ENCODE data around the gene VSTM4.

Gene VSTM4

DNA sequence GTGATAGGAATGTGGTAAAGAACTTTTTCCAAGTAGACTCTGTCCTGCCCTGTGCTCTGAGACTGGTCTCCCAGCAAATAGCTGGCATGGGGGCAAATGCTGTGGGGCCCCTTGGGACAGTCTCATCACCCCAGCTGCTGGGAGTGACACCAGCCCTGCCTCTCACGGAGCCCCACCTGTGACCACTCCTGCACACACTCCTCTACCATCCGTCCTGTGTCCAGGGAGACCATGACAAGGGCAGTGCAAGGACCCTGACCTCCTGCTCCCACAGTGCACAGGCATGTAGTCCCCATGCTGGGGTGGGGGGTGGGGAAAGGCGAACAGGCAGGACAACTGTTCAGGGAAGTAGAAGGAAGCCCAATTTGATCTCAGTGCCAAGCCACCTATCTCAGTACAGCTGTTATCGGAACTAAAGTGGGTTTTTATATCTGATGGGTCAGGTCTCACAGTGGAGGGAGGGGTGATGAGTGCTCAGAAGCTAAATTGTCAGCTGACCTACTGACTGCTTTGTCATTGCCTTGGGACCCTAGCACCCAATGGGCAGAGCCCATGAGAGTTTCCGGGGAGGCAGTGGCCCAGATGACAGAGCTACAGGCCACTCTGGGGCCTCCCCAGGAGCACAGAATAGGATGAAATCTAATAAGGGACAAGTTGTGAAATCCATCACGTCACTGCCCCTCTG is 24.5 kb downstream of the VSTM4 start:
- in situ Hi-C loops (cut with MboI; ENCODE audit: low pct_unique_long_range_greater_than_20kb, low sequenced_read_pairs, unreplicated experiment): no loop called here
- no peak for TF ChIP-seq CTCF (IDR thresholded peaks at IDR 0.05; ENCODE audit: extremely low read depth, insufficient read depth, missing control alignments)
- DNase-seq (ENCODE audit: low spot score): no peak

DNA sequence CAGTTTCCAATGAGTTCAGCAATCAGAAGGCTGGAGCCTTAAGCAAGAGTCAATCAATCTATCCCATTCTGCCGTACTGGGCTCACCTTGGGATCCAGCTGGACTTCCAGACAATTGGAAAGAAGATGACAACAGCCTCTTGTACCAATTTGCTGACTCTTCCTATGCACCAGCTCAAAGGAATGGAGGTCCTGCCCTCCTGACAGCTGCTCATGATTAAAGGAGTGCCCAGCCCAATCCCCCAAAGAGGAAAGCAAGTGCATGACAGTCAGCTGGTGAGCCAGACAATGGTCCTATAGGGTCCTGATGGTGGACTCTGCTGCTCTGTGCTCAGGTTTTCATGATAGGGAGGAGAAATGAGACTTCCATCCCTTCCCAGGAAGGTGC is 25.1 kb downstream of the VSTM4 start:
- no peak for DNase-seq (ENCODE audit: low spot score)
- no peak for TF ChIP-seq CTCF (IDR thresholded peaks at IDR 0.05; ENCODE audit: extremely low read depth, insufficient read depth, missing control alignments)
- in situ Hi-C loops (cut with MboI; ENCODE audit: low pct_unique_long_range_greater_than_20kb, low sequenced_read_pairs, unreplicated experiment): no loop called here

DNA sequence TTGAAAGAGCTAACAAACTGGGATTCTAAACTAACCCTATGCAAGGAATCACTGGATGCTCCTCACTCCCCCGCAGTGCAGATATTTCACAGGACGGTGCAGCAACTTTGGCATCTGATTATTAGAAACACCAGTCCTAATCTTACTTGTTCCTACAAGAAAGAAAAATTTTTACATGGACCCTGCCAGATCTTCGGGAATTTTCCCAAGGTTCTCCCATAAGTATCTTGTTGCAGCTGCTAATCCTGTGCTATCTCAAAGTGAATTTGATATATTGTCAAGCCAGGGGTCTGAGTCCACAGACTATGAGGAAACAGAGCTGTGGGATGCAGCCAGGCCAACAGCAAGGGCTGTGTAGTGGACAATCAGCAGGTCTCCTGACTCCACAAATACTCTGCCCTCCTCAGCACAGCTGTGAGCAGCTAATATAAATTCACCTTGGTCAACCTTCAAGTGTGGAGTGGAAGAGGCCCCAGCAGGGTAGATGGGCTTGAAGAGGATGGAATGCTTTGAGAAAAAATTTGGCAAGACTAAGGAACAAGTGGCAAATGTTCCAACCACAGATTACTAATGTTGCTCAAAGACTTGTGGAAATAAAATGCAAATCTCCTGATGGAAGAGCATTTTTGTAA is 25.6 kb downstream of the VSTM4 start:
- in situ Hi-C loops (cut with MboI; ENCODE audit: low pct_unique_long_range_greater_than_20kb, low sequenced_read_pairs, unreplicated experiment): no loop called here
- no peak for DNase-seq (ENCODE audit: low spot score)
- TF ChIP-seq CTCF (IDR thresholded peaks at IDR 0.05; ENCODE audit: extremely low read depth, insufficient read depth, missing control alignments): no peak

- in situ Hi-C loops (cut with MboI; ENCODE audit: low pct_unique_long_range_greater_than_20kb, low sequenced_read_pairs, unreplicated experiment): no loop called here
- no peak for DNase-seq (ENCODE audit: low spot score)
- TF ChIP-seq CTCF (IDR thresholded peaks at IDR 0.05; ENCODE audit: extremely low read depth, insufficient read depth, missing control alignments): no peak
These were observed 26.2 kb downstream of the VSTM4 start for GRCh38 chr10:49089152-49089551.

- in situ Hi-C loops (cut with MboI; ENCODE audit: low pct_unique_long_range_greater_than_20kb, low sequenced_read_pairs, unreplicated experiment): no loop called here
- no peak for TF ChIP-seq CTCF (IDR thresholded peaks at IDR 0.05; ENCODE audit: extremely low read depth, insufficient read depth, missing control alignments)
- no peak for DNase-seq (ENCODE audit: low spot score)
These were observed 28.4 kb downstream of the VSTM4 start for GRCh38 chr10:49086889-49087288.

DNA sequence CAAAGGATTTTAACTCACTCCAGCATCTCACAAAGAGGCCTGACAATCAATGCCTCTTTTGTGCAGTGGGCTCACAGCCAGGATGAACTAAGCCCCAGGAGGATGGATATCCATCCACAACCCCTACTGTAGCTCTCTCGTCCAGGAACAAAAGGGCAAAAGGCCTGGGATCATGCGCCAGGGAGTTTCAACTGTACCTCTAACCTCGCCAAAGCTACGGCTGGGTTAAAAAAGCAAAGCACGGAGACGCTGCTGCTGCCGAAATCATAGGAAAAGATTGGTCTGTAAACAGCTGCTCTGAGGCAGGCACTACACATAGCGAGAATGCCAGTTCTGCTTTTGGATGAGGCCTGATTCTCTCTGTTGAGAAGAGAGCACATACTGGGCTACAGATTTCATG is 32.1 kb downstream of the VSTM4 start:
- TF ChIP-seq CTCF (IDR thresholded peaks at IDR 0.05; ENCODE audit: extremely low read depth, insufficient read depth, missing control alignments): no peak
- in situ Hi-C loops (cut with MboI; ENCODE audit: low pct_unique_long_range_greater_than_20kb, low sequenced_read_pairs, unreplicated experiment): no loop called here

More for the DNA sequence above, 32.1 kb downstream of the VSTM4 start:
- DNase-seq (ENCODE audit: low spot score): no peak

Measured in GM13977 (cell line).